Frontal cortex (tissue), 4 donors: Measurements from ENCODE around the gene EDARADD. TPM values are rescaled to one million over a fixed set of nuclear protein-coding genes. Genes with fewer than 3 reads are reported as not detected.

Experiments
- DNase-seq, 2 donors: peaks; one replicate each; pipeline ENCODE4 v3.0.0; 2012; ENCODE audit warnings: low spot score in 2 of 2
- FAIRE-seq: peaks from 2 replicates; lab custom pipeline; 2012; peaks lifted over from hg19 to GRCh38; lab: Jason Lieb, UNC
- total RNA-seq: library from RNA; depleted of rRNA; stranded (reverse); fragments of >200 nt; gene quantifications from one replicate; pipeline ENCODE4 v1.2.3, GENCODE V29; 2014
- donor health status: control.
- donor health status: control.
- donor health status: control.

EDARADD gene
- total RNA-seq, 1 donor from 2014 or later: 3.7 TPM

DNA sequence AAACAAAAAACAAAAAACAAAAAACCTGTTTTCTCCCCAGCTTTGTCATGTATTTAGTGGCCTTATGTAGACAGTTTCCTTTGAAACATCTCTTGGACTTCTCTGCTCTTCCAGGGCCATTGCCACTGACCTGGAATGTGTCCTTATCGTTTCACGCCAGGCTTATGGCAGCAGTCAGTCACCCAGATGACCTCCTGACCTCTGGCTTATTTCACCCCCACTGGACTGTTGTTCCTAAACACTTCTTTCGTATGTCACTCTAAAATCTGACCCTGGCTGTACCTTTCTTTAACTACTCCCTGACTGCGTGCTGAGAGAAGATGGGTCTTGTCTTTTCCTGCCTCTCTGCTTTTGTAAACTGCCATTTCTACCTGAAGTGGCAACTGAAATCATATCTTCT is 138.8 kb downstream of the EDARADD start:
- FAIRE-seq: no peak
- no peak for DNase-seq

DNA sequence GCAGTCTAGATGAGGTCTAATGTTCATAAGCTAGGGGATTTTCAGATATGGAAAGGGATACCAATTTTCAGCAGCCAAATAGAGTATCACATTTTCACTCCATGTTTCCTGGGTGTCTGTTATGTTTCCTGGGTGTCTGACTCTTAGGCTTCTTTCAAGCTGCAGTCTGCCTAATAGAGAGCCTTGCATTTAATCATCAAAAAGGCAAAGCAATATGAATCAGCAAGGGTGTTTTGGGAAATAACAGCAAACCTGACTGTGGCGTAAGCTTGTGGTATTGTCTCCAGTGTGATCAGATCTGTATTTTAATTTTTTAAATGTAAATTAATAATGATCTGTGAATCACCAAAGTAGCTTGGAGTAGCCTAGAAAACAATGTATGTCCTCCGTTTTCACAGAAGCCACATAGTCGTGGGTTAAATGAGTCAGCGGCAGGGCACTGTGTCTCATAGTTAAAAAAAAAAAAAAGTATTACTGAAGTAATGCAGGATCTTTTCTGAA is 140.1 kb downstream of the EDARADD start:
- FAIRE-seq: no peak

More for the DNA sequence above, 140.1 kb downstream of the EDARADD start:
- DNase-seq: no peak

Other genes with a start within 250 kb of the EDARADD start
- 12.6 TPM for gene ERO1B, start 112.3 kb upstream of the EDARADD start, total RNA-seq
- 66.0 TPM for gene LGALS8, start 129.7 kb downstream of the EDARADD start, total RNA-seq
- 33.4 TPM for gene HEATR1, start 210.2 kb downstream of the EDARADD start, total RNA-seq